Measurements from ENCODE around the gene PRRT3. TPM values are rescaled to one million over a fixed set of nuclear protein-coding genes. Genes with fewer than 3 reads are reported as not detected.

PRRT3 gene
- 1.8 TPM for polyA plus RNA-seq (2013, experiment 1 of 2; ENCODE audit: insufficient read length)
- polyA plus RNA-seq (2013, experiment 2 of 2; ENCODE audit: insufficient read length) = 2.1 TPM

- peak; percentile 35 for DNase-seq
Observed at GRCh38 chr3:9951962-9952805, at the start of gene PRRT3. Gene PRRT3 (minus strand): TSS chr3:9952408. CDS start chr3:9950115, 2,293 bp downstream.

GRCh38 chr3:10000686-10001085, 48.5 kb upstream of the PRRT3 start:
- DNase-seq = no peak

GRCh38 chr3:9994086-9994844, 42.1 kb upstream of the PRRT3 start:
- DNase-seq = no peak

- DNase-seq = no peak
Observed at GRCh38 chr3:9986230-9986725, 34.1 kb upstream of the PRRT3 start.

- no peak for DNase-seq
Observed at GRCh38 chr3:9980251-9980650, 28.0 kb upstream of the PRRT3 start.

- no peak for DNase-seq
Observed at GRCh38 chr3:9978710-9979305, 26.6 kb upstream of the PRRT3 start.

- DNase-seq = peak; percentile 98
Observed at GRCh38 chr3:9976721-9977709, 24.8 kb upstream of the PRRT3 start.

- peak; percentile 18 for DNase-seq
Observed at GRCh38 chr3:9970020-9970652, 17.9 kb upstream of the PRRT3 start.

GRCh38 chr3:9969632-9970019, 17.4 kb upstream of the PRRT3 start:
- DNase-seq = no peak

- no peak for DNase-seq
Observed at GRCh38 chr3:9966841-9967240, 14.6 kb upstream of the PRRT3 start.

- no peak for DNase-seq
Observed at GRCh38 chr3:9965200-9965875, 13.1 kb upstream of the PRRT3 start.

GRCh38 chr3:9957214-9957613, 5.0 kb upstream of the PRRT3 start:
- DNase-seq = peak; percentile 14

GRCh38 chr3:9955611-9956352, 3.6 kb upstream of the PRRT3 start:
- DNase-seq = no peak

GRCh38 chr3:9955067-9955502, 2.9 kb upstream of the PRRT3 start:
- DNase-seq = no peak

- no peak for DNase-seq
Observed at GRCh38 chr3:9951598-9951961, 628 bp downstream of the PRRT3 start.

GRCh38 chr3:9951126-9951525, 1.1 kb downstream of the PRRT3 start:
- DNase-seq = no peak

GRCh38 chr3:9949626-9950025, 2.6 kb downstream of the PRRT3 start:
- DNase-seq = no peak

GRCh38 chr3:9949115-9949514, 3.1 kb downstream of the PRRT3 start:
- DNase-seq = no peak

- no peak for DNase-seq
Observed at GRCh38 chr3:9948586-9948985, 3.6 kb downstream of the PRRT3 start.
